GM18502 (cell line): ENCODE data around the gene CEP95.

Experiments
- ATAC-seq: cut with Tn5 transposase; IDR thresholded peaks from one replicate; pipeline ENCODE4 v1.9.1; 2021; ENCODE audit warnings: mild to moderate bottlenecking; ENCODE audit not compliant: unreplicated experiment, poor library complexity

CEP95 gene

GRCh38 chr17:64509179-64509578 lies 2.4 kb downstream of the CEP95 start:
- no peak for ATAC-seq

GRCh38 chr17:64515419-64515818 lies 8.6 kb downstream of the CEP95 start:
- ATAC-seq, result no peak

GRCh38 chr17:64515829-64516228 lies 9.1 kb downstream of the CEP95 start:
- ATAC-seq, result no peak

- ATAC-seq, result no peak
Observed at GRCh38 chr17:64519601-64520000, 12.8 kb downstream of the CEP95 start.

GRCh38 chr17:64520359-64520758 lies 13.6 kb downstream of the CEP95 start:
- ATAC-seq, result no peak

GRCh38 chr17:64527914-64528313 lies 21.1 kb downstream of the CEP95 start:
- ATAC-seq, result no peak

- no peak for ATAC-seq
Observed at GRCh38 chr17:64529221-64529620, 22.4 kb downstream of the CEP95 start.

- no peak for ATAC-seq
Observed at GRCh38 chr17:64531955-64532371, 25.2 kb downstream of the CEP95 start.

GRCh38 chr17:64532409-64532808 lies 25.6 kb downstream of the CEP95 start:
- ATAC-seq, result no peak

GRCh38 chr17:64533784-64534183 lies 27.0 kb downstream of the CEP95 start:
- no peak for ATAC-seq

GRCh38 chr17:64534187-64534586 lies 27.4 kb downstream of the CEP95 start:
- ATAC-seq, result no peak

GRCh38 chr17:64535357-64535756 lies 28.6 kb downstream of the CEP95 start:
- ATAC-seq, result no peak

- ATAC-seq, result no peak
Observed at GRCh38 chr17:64536913-64537312, 30.1 kb downstream of the CEP95 start.

GRCh38 chr17:64537488-64537887 lies 30.7 kb downstream of the CEP95 start:
- no peak for ATAC-seq

GRCh38 chr17:64538508-64539130 lies 31.8 kb downstream of the CEP95 start:
- ATAC-seq, result no peak

GRCh38 chr17:64540118-64540776 lies 33.5 kb downstream of the CEP95 start:
- ATAC-seq, result no peak

- no peak for ATAC-seq
Observed at GRCh38 chr17:64544742-64545141, 38.0 kb downstream of the CEP95 start.

GRCh38 chr17:64546716-64547115 lies 39.9 kb downstream of the CEP95 start:
- no peak for ATAC-seq

- no peak for ATAC-seq
Observed at GRCh38 chr17:64547319-64547718, 40.5 kb downstream of the CEP95 start.

GRCh38 chr17:64551461-64551860 lies 44.7 kb downstream of the CEP95 start:
- ATAC-seq, result no peak

- no peak for ATAC-seq
Observed at GRCh38 chr17:64554028-64554637, 47.4 kb downstream of the CEP95 start.

- ATAC-seq, result no peak
Observed at GRCh38 chr17:64555281-64555680, 48.5 kb downstream of the CEP95 start.
